ENCODE results near the gene DNMT3A. TPM values are rescaled to one million over a fixed set of nuclear protein-coding genes. Genes with fewer than 3 reads are reported as not detected.

DNMT3A gene
- total RNA-seq, 1 experiment from 2014 or later, result 35.7 TPM

GRCh38 chr2:25324905-25325592, 16.7 kb downstream of the DNMT3A start:
- no peak for DNase-seq
- H3K4me3 Mint-ChIP-seq (ENCODE audit: low read depth, unreplicated experiment), result no peak overlapping the region
- H3K4me1 Mint-ChIP-seq (ENCODE audit: low read depth, unreplicated experiment), result no peaks in the 10 kb centered on the region
- intact Hi-C loops (cut with micrococcal nuclease; ENCODE audit: unreplicated experiment), result no loop called here
- no peak overlapping the region for H3K27ac Mint-ChIP-seq (ENCODE audit: unreplicated experiment)
- no peaks in the 10 kb centered on the region for H3K36me3 Mint-ChIP-seq (ENCODE audit: insufficient read depth, unreplicated experiment)
- CTCF ChIA-PET, result no interaction called here
- BruUV-seq (replicated peaks), result no TSS peak
- no peaks in the 10 kb centered on the region for H3K9me3 Mint-ChIP-seq (ENCODE audit: low read depth, unreplicated experiment)
- TF ChIP-seq CTCF (IDR thresholded peaks at IDR 0.05; ENCODE audit: unreplicated experiment), result no peak
- H3K27me3 Mint-ChIP-seq (ENCODE audit: unreplicated experiment), result no peaks in the 10 kb centered on the region

GRCh38 chr2:25324251-25324650, 17.5 kb downstream of the DNMT3A start:
- Mint-ChIP-seq H3K27me3 (ENCODE audit: unreplicated experiment) (no peaks in the 10 kb centered on the region), H3K4me1 (ENCODE audit: low read depth, unreplicated experiment) (no peaks in the 10 kb centered on the region), H3K4me3 (ENCODE audit: low read depth, unreplicated experiment) (no peak overlapping the region), H3K36me3 (ENCODE audit: insufficient read depth, unreplicated experiment) (no peaks in the 10 kb centered on the region), H3K27ac (ENCODE audit: unreplicated experiment) (no peak overlapping the region), H3K9me3 (ENCODE audit: low read depth, unreplicated experiment) (no peaks in the 10 kb centered on the region)
- no peak for TF ChIP-seq CTCF (IDR thresholded peaks at IDR 0.05; ENCODE audit: unreplicated experiment)
- DNase-seq, result no peak
- no TSS peak for BruUV-seq (replicated peaks)
- CTCF ChIA-PET, result no interaction called here
- intact Hi-C loops (cut with micrococcal nuclease; ENCODE audit: unreplicated experiment), result no loop called here

- Mint-ChIP-seq H3K9me3 (ENCODE audit: low read depth, unreplicated experiment) (no peaks in the 10 kb centered on the region), H3K36me3 (ENCODE audit: insufficient read depth, unreplicated experiment) (no peaks in the 10 kb centered on the region), H3K27me3 (ENCODE audit: unreplicated experiment) (no peaks in the 10 kb centered on the region), H3K27ac (ENCODE audit: unreplicated experiment) (no peak overlapping the region), H3K4me1 (ENCODE audit: low read depth, unreplicated experiment) (no peaks in the 10 kb centered on the region), H3K4me3 (ENCODE audit: low read depth, unreplicated experiment) (no peak overlapping the region)
- intact Hi-C loops (cut with micrococcal nuclease; ENCODE audit: unreplicated experiment), result no loop called here
- DNase-seq, result no peak
- CTCF ChIA-PET, result no interaction called here
- TF ChIP-seq CTCF (IDR thresholded peaks at IDR 0.05; ENCODE audit: unreplicated experiment), result no peak
- no TSS peak for BruUV-seq (replicated peaks)
Measured at GRCh38 chr2:25323610-25324189, 18.0 kb downstream of the DNMT3A start.

- Mint-ChIP-seq H3K27ac (ENCODE audit: unreplicated experiment) (no peak overlapping the region), H3K27me3 (ENCODE audit: unreplicated experiment) (no peaks in the 10 kb centered on the region), H3K36me3 (ENCODE audit: insufficient read depth, unreplicated experiment) (no peaks in the 10 kb centered on the region), H3K4me1 (ENCODE audit: low read depth, unreplicated experiment) (no peaks in the 10 kb centered on the region), H3K9me3 (ENCODE audit: low read depth, unreplicated experiment) (no peaks in the 10 kb centered on the region), H3K4me3 (ENCODE audit: low read depth, unreplicated experiment) (no peak overlapping the region)
- no TSS peak for BruUV-seq (replicated peaks)
- no peak for DNase-seq
- CTCF ChIA-PET, result interaction anchor here (0.6 kb wide), 1 partner anchor 202 kb away, joined by 3 read pairs; no protein-coding TSS in a partner anchor
- intact Hi-C loops (cut with micrococcal nuclease; ENCODE audit: unreplicated experiment), result no loop called here
- TF ChIP-seq CTCF (IDR thresholded peaks at IDR 0.05; ENCODE audit: unreplicated experiment), result no peak
Measured at GRCh38 chr2:25323042-25323514, 18.6 kb downstream of the DNMT3A start.

All from Calu3 (cell line).